Nephron (organoid): Measurements from ENCODE around the gene TRNAU1AP.
"Not testable (repeated sequence)": the region's sequence is repeated elsewhere in the genome, so short reads cannot be mapped to it uniquely, and the experiment has no call there.

Source experiments
- H3K27ac Mint-ChIP-seq, 3 experiments: 2 replicates each; pipeline ENCODE4 v1.8.0; 2020; ENCODE audit warnings: mixed read lengths in 3 of 3, mild to moderate bottlenecking in 2 of 3, moderate library complexity in 1 of 3
- H3K27me3 Mint-ChIP-seq: 2 replicates; pipeline ENCODE4 v1.8.0; 2021; ENCODE audit warnings: low read depth, mild to moderate bottlenecking, moderate library complexity, mixed read lengths
- H3K36me3 Mint-ChIP-seq: 2 replicates; pipeline ENCODE4 v1.8.0; 2020; ENCODE audit warnings: low read depth, mixed read lengths
- H3K4me1 Mint-ChIP-seq: 2 replicates; pipeline ENCODE4 v1.8.0; 2020; ENCODE audit warnings: mixed read lengths
- H3K4me3 Mint-ChIP-seq, 3 experiments: 2 replicates each; pipeline ENCODE4 v1.8.0; 2020; ENCODE audit warnings: mild to moderate bottlenecking in 3 of 3, mixed read lengths in 3 of 3, moderate library complexity in 2 of 3
- H3K9me3 Mint-ChIP-seq: 2 replicates; pipeline ENCODE4 v1.8.0; 2020; ENCODE audit warnings: mixed read lengths
- TF ChIP-seq, protein P1 (sequence below), 3 experiments: fragments of 200-600 bp; sonication (generic); IDR thresholded peaks; one replicate each; pipeline ENCODE4 v1.5.0; 2021; ENCODE audit warnings: antibody characterized with exemption in 3 of 3; ENCODE audit not compliant: unreplicated experiment in 3 of 3

Gene TRNAU1AP

DNA sequence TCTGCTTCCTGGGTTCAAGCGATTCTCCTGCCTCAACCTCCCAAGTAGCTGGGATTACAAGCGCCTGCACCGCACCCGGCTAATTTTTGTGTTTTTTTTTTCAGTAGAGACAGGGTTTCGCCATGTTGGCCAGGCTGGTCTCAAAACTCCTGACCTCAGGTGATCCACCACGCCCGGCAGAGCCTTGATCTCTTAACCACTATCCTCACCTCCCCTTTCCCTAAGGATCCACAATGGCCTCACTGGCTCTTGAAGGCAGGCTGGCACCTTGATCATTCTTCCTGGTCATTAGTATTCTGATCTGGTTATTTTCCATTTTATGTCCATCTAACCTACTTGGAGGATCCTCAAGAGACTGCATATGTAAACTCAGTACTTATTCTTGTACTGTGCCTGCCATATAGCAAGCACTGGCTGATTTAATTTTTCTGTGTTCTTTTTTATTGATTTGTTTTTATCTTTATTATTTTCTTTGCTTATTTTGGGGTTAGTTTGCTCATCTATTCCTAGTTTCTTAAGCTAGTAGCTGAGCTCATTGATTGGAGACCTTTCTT is 40.8 kb upstream of the TRNAU1AP start:
- H3K4me1 Mint-ChIP-seq = peaks cover 23% of the 10 kb centered on the region
- peaks cover 47% of the 10 kb centered on the region for H3K36me3 Mint-ChIP-seq
- H3K27me3 Mint-ChIP-seq = no peaks in the 10 kb centered on the region
- TF ChIP-seq, protein P1, sequence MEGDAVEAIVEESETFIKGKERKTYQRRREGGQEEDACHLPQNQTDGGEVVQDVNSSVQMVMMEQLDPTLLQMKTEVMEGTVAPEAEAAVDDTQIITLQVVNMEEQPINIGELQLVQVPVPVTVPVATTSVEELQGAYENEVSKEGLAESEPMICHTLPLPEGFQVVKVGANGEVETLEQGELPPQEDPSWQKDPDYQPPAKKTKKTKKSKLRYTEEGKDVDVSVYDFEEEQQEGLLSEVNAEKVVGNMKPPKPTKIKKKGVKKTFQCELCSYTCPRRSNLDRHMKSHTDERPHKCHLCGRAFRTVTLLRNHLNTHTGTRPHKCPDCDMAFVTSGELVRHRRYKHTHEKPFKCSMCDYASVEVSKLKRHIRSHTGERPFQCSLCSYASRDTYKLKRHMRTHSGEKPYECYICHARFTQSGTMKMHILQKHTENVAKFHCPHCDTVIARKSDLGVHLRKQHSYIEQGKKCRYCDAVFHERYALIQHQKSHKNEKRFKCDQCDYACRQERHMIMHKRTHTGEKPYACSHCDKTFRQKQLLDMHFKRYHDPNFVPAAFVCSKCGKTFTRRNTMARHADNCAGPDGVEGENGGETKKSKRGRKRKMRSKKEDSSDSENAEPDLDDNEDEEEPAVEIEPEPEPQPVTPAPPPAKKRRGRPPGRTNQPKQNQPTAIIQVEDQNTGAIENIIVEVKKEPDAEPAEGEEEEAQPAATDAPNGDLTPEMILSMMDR (IDR thresholded peaks at IDR 0.05; ENCODE audit: unreplicated experiment in 3 of 3) = no peak
- H3K4me3 Mint-ChIP-seq = peak overlapping the region in 2 of 3 experiments; percentile 11 to 59
- H3K27ac Mint-ChIP-seq = peak overlapping the region in 2 of 3 experiments; percentile 25 to 66
- no peaks in the 10 kb centered on the region for H3K9me3 Mint-ChIP-seq

DNA sequence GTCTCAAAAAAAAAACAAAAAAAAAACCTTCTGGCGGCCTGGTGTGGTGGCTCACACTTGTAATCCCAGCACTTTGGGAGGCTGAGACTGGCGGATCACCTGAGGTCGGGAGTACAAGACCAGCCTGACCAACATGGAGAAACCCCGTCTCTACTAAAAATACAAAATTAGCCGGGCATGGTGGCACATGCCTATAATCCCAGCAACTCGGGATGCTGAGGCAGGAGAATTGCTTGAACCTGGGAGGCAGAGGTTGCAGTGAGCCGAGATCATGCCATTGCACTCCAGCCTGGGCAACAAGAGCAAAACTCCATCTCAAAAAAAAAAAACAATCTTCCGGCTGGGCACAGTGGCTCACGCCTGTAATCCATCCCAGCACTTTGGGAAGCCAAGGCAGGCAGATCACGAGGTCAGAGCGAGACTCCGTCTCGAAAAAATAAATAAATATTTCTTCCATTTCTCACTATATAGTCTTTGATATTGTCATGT is 38.4 kb upstream of the TRNAU1AP start:
- H3K36me3 Mint-ChIP-seq = peaks cover 33% of the 10 kb centered on the region
- H3K9me3 Mint-ChIP-seq, H3K27ac Mint-ChIP-seq, H3K27me3 Mint-ChIP-seq, H3K4me3 Mint-ChIP-seq: not testable (repeated sequence)
- H3K4me1 Mint-ChIP-seq = peaks cover 22% of the 10 kb centered on the region

DNA sequence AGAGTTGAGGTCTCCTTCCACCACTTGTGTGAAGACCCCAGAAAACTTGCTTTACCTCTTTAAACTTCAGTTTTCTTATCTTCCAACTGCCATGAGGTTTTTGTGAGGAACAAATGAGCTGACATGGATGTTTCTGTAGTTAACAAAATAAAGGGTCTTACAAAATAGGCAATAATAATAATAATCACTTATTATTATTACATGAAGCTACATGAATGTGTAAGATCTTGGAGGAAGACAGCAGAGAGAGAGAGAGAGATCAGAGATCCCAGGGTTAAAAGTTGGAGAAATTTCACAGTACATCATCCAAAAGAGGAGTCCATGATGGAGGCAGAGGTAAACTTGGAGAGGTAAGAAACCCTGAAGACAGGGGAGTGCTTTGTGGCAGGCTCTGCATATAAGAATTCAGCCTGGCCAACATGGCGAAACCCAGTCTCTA is 36.3 kb upstream of the TRNAU1AP start:
- H3K27me3 Mint-ChIP-seq = no peaks in the 10 kb centered on the region
- no peaks in the 10 kb centered on the region for H3K9me3 Mint-ChIP-seq
- H3K4me3 Mint-ChIP-seq = peak overlapping the region; percentile 45 to 73 (median 50)
- H3K4me1 Mint-ChIP-seq = peaks cover 15% of the 10 kb centered on the region
- TF ChIP-seq, protein P1 (IDR thresholded peaks at IDR 0.05; ENCODE audit: unreplicated experiment in 3 of 3) = no peak
- H3K27ac Mint-ChIP-seq = no peak overlapping the region
- peaks cover 16% of the 10 kb centered on the region for H3K36me3 Mint-ChIP-seq

DNA sequence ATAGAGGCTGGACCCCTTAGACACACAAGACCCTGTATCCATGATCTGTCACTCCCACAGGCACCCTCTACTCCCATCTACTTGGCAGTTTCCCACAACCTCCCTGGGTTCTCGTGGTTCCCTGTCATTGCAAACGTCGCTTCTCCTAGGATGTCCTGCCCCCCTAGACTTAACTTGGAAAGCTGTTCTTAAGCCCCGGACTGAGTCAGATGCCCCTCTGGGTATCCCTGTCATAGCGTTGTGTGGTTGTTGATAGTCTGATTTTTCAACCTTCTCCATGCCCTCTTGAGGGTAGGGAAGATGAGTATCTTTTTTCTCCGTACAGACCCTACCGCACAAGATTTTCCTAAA is 35.3 kb upstream of the TRNAU1AP start:
- TF ChIP-seq, protein P1 (IDR thresholded peaks at IDR 0.05; ENCODE audit: unreplicated experiment in 3 of 3) = no peak
- H3K27me3 Mint-ChIP-seq = no peaks in the 10 kb centered on the region
- peak overlapping the region; percentile 40 to 81 (median 68) for H3K27ac Mint-ChIP-seq

DNA sequence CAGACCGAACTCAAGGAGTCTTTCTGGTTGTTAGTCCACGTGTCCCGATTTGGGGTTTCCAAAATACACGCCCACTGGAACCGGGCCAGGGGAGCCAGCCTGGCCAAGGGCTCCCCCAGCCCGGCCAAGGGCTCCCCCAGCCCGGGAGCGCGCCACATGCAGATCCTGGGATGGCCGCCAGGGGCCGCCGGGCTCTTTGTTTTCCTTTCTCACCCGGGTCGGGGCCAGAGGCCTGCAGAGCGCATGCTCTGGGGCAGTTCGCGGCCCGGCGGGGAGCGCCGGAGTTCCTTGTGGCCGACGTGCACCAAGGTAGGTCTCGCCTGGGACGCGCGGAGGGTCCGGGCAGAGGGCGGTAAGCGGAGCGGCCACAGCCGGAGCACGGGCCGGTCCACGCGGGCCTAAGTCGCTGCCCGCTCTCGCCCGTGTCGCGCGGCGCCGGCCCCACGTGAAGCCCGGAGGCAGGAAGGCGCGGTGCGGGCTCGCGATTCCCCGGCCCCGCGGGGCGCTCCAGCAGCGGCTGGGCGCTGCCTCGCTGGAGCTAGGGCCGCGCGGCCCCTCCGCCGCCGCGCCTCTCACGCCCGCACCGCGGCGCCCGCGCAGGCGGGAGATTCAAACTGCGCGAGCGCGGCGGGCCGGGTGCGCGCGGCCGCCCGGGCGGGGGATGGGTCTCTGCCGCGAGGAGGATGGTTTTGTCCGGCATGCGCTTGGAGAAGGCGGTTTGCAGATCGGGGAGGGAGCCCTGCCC is 34.7 kb upstream of the TRNAU1AP start:
- TF ChIP-seq, protein P1 (IDR thresholded peaks at IDR 0.05; ENCODE audit: unreplicated experiment in 3 of 3) = peak; percentile 99 to 100 (median 100)
- Mint-ChIP-seq H3K4me3 (peak overlapping the region; percentile 87 to 89 (median 87)), H3K4me1 (peaks cover 19% of the 10 kb centered on the region), H3K27me3 (no peaks in the 10 kb centered on the region), H3K27ac (peak overlapping the region; percentile 68 to 81 (median 69)), H3K36me3 (peaks cover 15% of the 10 kb centered on the region), H3K9me3 (no peaks in the 10 kb centered on the region)

More for the DNA sequence above, 35.3 kb upstream of the TRNAU1AP start:
- H3K9me3 Mint-ChIP-seq = no peaks in the 10 kb centered on the region
- peak overlapping the region; percentile 87 to 89 (median 87) for H3K4me3 Mint-ChIP-seq
- peaks cover 19% of the 10 kb centered on the region for H3K4me1 Mint-ChIP-seq
- H3K36me3 Mint-ChIP-seq = peaks cover 14% of the 10 kb centered on the region

DNA sequence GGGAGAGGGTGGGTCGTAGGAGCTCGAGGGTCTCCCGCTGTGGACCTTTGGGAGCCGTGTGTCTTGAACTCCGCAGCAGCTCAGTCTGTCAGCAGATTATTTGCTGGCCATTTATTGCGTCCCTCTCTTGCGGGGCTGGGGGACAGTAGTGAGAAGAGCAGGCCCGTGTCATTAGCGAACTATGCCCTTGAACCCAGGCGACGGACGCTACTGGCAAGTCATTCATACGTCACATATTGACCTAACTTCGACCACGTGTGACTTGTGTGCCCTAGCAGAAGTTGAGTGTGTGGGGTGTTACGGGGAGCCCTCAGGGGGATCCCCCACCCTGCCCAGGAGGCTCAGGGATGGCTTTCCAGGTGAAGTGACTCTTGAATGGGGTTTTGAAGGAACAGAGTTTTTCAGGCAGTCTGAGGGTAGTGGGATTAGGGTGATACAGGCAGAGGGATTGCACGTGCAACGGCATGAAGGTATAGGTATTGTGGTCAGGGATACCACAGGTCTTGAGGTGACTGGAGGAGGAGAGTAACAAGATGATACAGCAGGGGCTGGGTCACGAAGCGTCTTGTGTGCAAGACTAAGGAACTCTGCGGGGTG is 34.0 kb upstream of the TRNAU1AP start:
- Mint-ChIP-seq H3K9me3 (no peaks in the 10 kb centered on the region), H3K4me1 (peaks cover 19% of the 10 kb centered on the region), H3K27me3 (no peaks in the 10 kb centered on the region), H3K4me3 (peak overlapping the region; percentile 80 to 82 (median 81)), H3K36me3 (peaks cover 19% of the 10 kb centered on the region), H3K27ac (peak overlapping the region; percentile 37 to 69 (median 61))
- TF ChIP-seq, protein P1 (IDR thresholded peaks at IDR 0.05; ENCODE audit: unreplicated experiment in 3 of 3) = no peak
